Germinal center (tissue), 1 donor: ENCODE data around the gene UNC93B1.
"Not testable (repeated sequence)": the region's sequence is repeated elsewhere in the genome, so short reads cannot be mapped to it uniquely, and the experiment has no call there.

Experiments used
- DNase-seq: peaks from one replicate; pipeline ENCODE4 v3.0.0; 2012; ENCODE audit warnings: mixed read lengths, low spot score

The UNC93B1 gene

DNA sequence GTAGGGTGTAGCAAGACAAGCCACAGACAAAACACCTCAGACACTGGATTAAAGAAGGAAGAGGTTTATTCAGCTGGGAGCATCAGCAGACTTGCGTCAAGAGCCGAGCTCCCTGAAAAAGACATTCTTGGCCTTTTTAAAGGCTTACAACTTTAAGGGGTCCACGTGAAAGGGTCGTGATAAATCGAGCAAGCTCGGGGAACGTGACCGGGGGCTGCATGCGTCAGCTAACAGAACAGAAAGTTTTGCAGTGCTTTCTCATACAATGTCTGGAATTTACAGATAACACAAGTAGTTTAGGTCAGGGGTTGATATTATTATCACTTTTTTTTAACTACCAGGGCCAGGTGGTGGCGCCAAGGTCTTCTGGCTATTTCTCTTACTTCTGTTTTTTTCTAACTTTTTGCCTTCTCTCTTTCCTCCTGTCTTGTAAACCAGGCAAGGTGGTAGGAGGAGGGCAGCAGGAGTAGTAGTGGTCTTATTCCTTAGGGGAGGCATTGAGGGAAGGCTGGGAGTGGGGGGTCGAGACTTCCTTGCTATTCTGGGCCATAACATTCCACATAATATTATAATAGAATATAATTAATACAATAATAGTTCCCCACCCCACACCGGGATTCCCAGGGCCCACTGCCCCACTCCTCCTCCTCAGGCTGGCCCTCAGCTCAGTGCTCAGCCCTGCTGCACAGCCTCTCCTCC lies 5.6 kb upstream of the UNC93B1 start:
- DNase-seq, result no peak

DNA sequence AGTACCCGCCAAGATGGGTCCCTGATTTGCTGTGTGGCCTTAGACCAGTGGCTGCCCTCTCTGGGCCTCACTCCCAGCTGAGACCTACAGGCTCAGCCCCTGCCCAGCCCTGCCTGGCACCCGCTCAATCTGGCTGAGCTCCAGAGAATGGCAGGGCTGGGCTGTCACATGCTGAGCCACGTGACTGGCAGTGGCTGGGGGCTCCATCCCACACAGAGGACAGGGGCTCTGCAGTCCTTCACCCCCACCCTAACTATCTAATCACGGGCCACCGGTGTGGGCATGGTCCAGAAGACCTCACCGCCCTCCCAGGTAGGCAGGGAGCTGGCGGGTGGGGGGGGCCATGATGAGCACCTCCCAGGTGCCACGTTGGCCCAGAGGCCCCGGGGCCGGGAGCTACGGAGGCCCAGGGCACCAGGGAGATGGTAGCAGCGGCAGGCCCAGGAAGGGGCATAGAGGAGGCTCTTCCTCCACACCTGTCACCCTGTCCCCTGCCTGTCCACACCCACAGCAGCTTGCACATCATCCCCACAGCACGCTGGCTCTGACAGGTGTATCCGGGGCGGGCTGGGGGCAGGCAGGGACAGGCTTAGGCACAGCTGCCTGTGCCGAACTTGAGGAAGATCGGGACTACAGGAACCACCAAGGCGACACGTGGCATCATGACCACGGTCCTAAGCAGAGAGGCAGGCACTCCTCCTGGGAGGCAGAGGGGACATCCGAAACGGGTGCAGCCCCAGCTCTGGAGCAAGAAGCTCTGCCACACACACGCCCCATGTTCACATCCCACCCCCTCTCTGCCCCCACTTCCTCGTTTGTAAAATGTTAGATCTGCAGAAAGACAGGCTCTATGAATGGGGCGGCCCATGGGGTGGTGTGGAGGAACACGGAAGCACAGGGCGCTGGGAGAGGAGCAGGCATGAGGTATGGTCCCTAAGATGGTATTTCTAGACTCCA lies 4.8 kb upstream of the UNC93B1 start:
- no peak for DNase-seq

DNA sequence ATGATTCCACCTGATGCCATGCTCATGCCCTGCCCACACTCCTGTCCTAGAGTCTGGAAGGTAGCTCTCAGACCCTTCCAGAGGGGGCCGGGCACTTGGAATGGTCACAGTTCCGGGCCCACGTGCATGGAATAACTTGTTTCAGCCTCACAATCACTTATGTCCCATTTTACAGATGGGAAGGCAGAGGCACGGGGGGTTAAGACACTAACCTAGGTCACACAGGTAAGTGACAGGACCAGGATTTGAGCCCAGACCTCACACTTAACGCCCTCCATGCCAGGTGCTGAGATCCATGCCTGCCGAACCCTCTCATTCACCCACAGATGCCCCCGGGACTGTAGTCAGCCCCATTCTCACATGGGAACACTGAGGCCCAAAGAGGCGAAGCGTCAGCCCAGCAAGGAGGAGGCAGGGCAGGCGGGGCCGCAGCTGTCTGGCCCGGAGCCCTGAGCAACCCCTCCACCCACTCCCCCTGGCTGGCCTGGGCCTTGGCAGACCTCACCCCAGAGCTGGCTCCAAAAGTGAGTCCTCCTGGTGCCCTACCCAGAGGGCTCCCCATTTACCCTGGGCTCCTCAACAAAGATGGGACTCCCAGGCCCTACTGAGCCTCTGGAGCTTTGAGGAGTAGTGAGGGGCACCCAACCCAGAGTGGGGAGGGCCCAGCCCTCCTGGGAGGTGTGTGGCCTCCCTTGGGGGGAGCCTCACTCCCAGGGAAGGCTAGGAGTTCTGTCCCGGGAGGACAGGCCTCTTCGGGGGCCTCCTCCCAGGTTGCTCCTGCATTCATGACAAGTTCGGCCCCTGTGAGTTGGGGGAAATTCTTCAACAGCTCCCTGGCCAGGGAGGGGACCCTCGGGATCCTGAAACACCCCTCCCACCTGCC lies 3.8 kb upstream of the UNC93B1 start:
- no peak for DNase-seq

DNA sequence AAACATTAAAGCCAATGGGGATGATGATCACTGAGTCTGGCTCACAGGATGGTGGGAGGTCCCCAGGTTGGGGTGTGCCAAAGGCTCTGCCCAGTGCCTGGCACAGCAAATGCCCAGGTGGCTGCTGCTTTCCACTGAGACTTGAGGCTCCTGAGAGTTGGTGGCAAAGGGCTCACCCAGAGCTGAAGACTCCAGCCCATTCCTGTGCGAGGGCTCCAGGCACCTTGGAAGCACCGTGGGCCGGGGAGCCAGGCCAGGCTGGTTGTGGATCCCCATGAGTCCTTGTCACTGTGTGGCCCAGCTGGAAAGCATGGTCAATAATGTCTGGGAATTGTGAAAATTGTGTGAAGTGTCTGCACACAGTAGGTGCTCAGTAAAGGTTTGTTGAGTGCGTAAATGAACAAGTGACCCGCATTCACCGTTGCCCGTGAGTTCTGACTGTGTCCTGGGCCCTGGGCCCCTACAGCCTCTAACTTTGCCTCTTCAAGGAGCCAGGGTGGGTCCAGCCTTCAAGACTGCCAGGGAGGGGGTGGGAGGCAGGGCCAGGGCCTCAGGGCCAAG lies 2.8 kb upstream of the UNC93B1 start:
- no peak for DNase-seq

DNA sequence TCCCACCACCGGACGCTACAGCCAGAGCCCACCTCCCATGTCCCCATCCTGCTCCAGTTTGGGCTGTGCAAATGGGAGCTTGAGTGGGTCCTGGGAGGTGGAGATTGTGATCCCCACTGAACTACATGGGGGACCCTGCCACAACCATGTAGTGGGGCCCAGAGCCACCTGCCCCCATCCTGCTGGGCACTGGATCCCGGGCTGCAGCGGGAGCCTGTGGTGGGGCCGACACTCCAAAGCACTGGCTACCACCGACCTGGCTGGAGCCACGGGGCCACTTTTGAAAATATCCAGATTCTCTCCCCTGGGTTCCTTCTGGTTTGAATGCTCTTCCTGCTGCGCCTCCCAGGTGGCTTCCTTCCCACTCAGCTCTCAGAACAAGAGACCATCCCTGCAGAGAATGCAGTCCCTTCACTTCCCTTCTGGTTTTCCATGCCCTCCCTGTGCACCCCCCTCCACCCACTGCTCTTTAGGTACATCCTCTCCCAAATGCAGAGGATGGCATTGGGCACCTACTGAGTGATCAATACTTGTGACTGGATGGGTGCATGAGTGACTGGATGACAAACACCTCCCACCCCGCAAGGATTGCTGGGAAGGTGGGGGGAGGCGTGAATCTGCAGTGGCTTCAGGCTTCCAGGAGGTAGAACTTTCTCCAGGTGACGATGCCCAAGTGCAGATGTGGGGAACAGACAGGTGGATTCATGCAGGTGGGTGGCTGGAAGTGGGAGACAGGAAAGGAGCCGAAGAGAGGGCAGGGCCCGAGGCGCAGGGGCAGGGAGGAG lies 846 bp upstream of the UNC93B1 start:
- DNase-seq, result no peak

DNA sequence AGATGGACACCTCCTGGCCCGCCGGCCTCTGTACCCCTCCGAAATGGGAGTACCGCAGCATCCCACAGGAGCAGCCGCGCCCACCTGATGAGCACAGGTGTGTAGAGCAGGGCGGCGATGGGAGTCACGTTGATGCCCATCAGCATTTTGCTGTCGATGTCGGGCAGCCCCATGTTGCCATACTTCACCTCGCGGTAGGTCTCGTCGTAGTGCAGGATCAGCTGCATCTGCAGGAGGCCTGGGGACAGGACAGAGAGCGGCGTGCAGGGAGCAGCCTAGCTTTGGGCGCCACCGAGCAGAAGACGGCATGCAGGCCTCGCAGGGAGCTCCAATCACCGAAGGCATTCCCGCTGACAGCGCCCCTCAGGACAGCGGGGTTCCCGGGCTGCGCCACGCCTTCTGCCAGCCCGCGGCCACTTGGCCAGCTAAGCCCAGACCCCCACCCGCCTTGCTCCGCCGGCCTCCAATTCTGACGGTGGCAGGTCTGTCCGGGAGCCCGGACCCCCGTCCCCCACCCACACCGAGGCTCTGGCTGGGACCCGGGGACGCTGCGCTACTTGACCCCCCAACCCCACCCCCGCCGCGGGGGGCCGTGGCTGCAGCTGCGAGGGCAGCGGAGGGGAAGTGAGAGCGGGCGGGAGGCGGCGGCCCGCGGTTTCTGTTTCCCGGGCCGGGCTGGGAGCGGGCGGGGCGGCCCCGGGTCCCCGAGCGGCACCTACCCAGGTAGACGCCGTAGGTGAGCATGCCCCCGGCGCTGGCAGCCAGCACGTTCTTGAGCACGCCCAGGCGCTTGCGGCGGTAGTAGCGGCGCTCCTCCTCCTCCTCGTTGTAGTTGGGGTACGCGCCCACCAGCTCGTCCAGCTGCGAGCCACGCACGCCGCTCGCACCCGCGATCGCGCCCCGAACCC lies 705 bp downstream of the UNC93B1 start:
- peak; percentile 72 for DNase-seq

DNA sequence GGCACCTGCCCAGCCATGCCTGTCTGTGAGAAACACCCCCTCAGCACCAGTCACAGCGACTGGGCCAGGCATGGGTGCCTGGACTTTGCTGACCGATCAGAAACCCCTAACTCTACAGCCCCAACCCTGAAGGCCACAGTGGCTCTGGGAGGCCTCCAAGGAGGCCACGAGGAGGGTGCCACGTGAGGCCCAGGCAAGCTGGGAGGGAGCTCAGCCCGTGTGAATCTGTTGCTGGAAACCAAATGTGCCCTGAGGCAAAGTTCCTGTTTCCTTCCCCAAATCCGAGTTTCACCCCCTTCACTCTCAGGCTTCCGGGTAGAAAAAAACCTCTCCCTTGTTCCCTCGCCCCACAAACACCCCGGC lies 1.3 kb downstream of the UNC93B1 start:
- peak; percentile 79 for DNase-seq

DNA sequence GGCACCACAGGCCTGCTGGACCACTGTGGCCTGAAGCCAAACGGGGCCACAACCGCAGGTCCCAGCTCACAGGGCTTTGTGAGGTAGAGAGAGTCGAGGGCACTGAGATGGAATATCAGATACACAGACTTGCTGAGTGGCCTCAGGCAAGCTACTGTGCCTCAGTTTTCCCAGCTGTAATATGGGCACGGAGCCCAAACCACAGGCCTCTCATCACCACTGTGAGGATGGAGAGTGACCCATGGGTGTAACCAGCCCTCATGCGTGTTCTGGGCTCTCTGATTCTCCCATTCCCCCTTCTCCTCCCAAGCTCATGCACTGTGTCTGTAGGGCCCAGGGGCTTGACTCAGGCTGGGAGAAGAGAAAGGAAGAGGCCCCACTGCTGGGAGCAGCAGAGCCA lies 4.2 kb downstream of the UNC93B1 start:
- DNase-seq, result no peak

DNA sequence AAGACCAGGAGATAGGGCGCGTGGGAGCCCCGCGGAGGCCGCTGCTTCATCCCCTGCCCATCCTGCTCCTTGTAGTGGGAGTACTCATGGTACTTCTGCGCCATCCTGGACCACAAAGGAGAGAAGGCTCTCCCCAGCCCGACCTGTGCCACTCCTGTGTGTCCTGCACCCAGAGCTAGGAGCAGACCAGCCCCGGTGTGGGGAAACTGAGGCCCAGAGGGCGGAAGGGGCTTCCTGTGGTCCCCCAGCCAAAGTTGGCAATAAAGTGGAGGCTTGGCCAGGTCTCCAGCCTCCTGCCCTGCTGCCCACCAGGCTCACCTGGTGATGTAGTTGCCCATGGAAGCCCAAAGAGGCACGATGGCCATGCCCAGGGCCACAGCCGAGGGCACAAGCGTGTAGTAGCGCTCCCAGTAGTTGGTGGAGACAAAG lies 4.7 kb downstream of the UNC93B1 start:
- no peak for DNase-seq

DNA sequence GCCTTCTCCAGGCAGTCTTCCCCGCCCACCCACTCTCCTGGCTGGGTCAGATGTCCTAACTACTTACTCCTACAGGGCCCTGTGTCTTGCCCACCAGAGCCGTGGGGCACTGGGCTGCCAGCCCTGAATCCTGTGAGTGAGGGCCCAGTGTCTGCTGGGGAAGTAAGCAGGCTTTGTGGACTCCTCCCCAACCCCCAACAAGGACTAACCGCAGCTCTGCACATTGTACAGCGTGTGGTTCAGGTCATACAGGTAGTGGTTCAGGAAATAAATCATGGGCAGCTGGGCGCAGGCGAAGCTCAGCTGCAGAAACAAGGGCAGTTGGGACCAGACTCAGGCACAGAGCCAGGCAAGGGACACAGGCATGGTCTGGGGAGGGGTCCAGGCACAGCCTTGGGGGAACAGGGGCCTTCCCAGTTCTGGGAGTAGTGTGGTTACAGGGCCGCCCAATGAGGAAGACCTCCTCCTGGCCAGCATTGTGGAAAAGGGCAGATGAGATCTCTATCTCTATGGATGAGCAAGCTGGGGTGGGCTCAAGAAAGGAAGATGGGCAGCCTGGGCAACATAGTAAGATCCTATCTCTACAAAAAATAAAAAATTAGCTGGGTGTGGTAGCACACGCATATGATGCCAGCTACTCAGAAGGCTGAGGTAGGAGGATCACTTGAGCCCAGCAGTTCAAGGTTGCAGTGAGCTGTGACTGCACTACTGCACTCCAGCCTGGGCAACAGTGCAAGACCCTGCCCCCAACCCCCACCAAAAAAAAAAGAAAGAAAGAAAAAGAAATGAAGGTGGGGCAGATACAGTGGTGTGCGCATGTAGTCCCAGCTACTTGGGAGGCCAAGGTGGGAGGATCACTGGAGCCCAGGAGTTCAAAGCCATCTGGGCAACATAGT lies 5.5 kb downstream of the UNC93B1 start:
- DNase-seq, result no peak

DNA sequence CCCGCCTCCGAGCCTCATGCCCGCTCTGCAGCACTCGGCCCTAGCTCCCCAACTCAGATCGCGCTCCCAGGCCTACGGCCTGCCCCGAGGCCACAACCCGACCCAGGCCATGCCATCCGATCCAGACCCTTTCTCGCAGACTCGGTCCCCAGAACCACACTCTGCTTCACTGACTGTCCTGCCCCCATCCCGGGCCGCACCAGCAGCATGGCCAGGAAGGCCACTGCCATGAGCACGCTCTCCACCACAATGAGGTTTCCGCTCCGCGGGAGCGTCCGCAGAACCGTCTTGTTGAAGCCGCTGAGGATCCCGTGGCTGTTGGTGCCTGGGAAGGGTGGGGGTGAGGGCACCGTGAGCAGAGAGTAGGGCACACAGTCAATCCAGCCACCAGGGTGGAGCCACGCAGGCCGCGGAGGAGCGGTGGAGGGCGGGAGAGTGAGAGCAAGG lies 6.4 kb downstream of the UNC93B1 start:
- no peak for DNase-seq

DNA sequence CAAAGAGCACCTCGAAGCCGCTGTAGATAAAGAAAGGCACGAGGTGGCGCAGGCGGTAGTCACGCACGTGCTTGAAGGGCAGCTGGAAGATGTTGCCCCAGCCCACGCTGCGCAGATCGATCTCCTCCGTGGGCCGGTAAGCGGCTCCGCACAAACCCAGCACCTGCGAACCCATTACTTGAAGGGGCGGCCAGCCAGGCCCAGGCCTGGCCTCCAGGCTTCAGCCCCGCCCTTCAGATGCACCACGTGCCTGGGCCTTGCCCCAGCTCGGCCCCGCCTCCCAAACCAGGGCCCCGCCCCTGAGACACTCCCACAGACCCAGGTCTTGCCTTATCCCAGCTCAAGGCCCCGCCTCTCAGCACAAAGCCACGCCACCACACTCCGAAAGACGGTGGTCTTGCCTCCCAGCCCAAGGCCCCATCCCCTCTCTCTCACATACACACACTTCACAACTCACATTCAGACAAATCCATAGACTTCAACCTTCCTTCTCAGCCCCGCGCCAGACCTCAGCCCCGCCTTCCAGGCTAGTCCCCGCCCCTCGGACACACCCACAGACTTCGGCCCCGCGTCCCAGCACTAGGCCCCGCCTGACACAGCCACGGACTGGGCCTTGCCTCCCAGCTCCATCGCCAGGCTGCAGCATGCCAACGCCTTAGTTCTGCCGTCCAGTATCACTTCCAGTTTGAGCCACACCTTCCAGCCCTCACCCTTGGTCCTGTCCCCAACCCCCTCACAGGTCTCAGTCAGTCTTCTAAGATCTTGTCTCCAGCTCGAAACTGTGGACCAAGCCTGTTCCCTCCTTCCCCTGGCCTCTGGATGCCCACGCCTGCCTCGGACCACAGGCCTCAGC lies 7.0 kb downstream of the UNC93B1 start:
- peak; percentile 24 for DNase-seq

DNA sequence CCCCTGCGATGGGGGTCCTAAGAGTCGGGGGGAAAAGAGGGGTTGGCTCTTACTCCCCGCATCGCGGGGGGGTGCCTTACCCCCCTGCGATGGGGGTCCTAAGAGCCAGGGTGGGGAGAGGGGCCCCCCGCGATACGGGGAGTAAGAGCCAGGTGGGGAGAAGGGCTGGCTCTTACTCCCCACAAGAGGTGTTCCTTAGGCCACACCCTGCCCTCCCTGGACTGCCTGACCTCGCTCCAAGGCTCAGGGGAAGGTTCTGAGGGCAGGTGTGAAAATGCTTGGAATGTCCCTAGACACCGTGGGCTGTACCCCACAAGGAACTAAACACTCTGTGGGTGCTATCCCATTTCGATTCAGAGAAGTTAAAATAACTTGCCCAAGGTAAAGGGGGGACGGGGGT lies 7.8 kb downstream of the UNC93B1 start:
- no peak for DNase-seq

DNA sequence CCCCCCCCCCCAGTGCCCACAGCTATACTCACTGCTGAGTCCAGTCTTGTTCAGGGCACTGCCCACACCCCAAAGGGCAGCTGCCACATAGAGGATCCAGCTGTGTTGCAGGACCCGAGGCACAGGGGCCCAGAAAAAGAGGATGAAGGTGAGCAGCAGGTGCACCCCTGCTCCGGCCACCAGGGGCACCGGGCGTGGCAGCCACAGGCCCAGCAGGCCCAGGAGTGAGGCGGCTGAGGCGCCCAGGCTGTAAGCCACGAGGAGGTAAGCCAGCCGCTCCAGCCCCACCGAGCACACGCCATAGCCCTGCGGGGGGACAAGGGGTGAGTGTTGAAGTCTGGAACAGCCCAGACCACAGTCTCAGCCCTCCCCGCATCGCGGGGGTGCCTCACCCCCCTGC lies 8.3 kb downstream of the UNC93B1 start:
- not testable (repeated sequence) for DNase-seq

DNA sequence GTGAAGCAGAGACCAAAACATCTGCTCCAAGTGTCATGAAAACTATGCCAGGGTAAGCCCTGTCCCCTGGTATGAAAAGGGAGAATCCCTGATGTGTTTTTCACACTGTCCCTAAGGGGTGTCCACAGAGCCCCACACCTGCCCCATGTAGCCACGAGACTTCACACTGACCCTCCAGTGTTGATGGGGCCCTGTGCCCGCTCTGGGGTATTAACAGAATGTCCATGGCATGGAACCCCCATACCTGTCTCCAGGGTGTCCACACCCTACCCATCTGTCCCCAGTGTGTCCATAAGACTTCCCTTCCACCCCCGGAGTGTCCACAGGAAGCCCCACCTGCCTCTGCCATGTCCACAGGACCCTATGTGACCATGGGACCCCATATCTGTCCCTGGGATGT lies 8.8 kb downstream of the UNC93B1 start:
- DNase-seq, result not testable (repeated sequence)

DNA sequence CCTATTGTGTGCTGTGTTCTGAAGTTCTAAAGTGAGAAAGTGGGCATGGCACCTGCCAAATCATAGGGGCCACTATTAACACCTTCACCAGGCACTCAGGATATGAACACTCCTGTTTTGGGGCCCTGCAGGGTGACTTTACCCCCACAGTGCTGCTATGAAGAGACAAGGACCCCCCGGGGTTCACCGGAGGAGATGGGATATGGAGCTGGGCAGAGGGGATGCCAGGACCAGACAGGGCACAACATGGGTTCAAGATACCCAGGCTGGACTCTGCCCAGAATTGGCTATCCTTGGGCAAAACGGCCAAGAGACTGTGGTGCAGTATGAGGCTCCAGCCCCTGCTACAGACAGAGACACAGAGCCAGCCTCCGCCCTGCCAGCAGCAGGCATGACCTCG lies 9.5 kb downstream of the UNC93B1 start:
- not testable (repeated sequence) for DNase-seq

DNA sequence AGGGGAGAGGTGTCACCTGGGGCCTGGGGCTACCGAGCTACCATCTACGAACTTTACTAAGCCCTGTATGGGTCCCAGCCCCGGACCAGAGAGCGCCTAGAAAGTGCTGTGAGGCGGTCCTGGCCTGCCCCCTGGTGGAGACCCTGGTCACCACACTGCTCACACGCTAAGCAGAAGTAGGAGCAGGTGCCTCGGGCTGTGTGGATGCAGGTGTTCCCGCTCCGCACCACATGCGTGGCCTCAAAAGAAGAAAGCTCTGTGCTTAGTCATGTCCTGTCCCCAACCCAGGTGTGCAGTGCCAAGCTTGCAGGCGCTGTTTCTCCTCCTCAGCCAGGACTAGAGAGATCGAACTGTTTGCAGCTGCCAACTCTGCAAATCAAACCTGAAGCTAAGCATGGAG lies 10.1 kb downstream of the UNC93B1 start:
- DNase-seq, result peak; percentile 42
